MM.1S (cell line): ENCODE measurements around the gene ABHD3.

ENCODE experiments used
- EZH2 ChIP-seq: fragments of 300-600 bp; sonication (generic); optimal IDR thresholded peaks from 2 replicates; pipeline ENCODE3; 2017; ENCODE audit warnings: low read depth, mild to moderate bottlenecking, antibody characterized with exemption, low read length, mixed read lengths
- EZH2phosphoT487 ChIP-seq: fragments of 300-600 bp; sonication (generic); IDR thresholded peaks from 2 replicates; pipeline ENCODE4 v1.6.1; 2018; ENCODE audit warnings: antibody characterized with exemption, low read length
- TF ChIP-seq, protein P1 (sequence below): fragments of 300-600 bp; sonication (generic); IDR thresholded peaks from 2 replicates; pipeline ENCODE4 v1.5.1; 2016; ENCODE audit warnings: antibody characterized with exemption, low read length, mixed read lengths

DNA sequence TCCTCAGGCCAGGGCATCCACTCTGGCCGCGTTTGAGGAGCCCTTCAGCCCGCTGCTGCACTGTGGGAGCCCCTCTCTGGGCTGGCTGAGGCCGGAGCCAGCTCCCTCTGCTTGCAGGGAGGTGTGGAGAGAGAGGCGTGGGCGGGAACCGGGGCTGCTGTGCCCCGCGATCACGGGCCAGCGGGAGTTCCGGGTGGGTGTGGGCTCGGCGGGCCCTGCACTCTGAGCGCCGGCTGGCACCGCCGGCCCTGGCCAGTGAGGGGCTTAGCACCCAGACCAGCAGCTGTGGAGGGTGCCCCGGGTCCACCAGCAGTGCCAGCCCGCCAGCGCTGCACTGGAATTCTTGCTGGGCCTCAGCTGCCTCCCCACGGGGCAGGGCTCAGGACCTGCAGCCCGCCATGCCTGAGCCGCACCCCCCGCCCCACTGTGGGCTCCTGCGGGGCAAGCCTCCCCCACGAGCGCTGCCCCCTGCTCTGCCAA, 1.9 kb upstream of the ABHD3 start:
- no peak for TF ChIP-seq EZH2
- TF ChIP-seq, protein P1, sequence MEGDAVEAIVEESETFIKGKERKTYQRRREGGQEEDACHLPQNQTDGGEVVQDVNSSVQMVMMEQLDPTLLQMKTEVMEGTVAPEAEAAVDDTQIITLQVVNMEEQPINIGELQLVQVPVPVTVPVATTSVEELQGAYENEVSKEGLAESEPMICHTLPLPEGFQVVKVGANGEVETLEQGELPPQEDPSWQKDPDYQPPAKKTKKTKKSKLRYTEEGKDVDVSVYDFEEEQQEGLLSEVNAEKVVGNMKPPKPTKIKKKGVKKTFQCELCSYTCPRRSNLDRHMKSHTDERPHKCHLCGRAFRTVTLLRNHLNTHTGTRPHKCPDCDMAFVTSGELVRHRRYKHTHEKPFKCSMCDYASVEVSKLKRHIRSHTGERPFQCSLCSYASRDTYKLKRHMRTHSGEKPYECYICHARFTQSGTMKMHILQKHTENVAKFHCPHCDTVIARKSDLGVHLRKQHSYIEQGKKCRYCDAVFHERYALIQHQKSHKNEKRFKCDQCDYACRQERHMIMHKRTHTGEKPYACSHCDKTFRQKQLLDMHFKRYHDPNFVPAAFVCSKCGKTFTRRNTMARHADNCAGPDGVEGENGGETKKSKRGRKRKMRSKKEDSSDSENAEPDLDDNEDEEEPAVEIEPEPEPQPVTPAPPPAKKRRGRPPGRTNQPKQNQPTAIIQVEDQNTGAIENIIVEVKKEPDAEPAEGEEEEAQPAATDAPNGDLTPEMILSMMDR, result no peak
- no peak for TF ChIP-seq EZH2phosphoT487
